Measurements from ENCODE around the gene BMAL1.

DNA sequence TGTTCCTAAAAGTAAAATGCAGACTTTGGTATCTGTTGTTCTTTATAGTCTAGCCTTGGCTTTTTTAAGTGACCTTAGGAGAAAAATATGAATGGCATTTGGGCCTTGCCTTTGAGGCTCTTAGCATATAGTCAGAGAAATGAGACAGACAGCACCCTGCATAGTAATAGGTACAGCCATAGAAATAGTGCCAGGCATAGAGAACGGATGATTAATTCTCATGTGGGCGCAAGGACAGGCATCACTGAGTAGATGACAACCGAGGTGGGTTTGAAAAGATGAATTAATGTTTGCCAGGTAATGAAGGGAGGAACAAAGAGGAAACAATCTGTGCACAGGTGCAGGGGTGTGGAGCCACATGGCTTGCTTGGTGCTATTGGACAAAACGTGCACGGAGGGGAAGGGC is 90.5 kb downstream of the BMAL1 start:
- TF ChIP-seq EP300 (IDR thresholded peaks at IDR 0.05; ENCODE audit: borderline replicate concordance in 1 of 2, low read depth in 2 of 2, low read length in 2 of 2) (no peak), EGR1 (IDR thresholded peaks at IDR 0.05; ENCODE audit: borderline replicate concordance, low read depth, low read length) (no peak), SP2 (IDR thresholded peaks at IDR 0.05; ENCODE audit: low read length) (no peak), FOSL1 (IDR thresholded peaks at IDR 0.05; ENCODE audit: insufficient read depth, low read depth, low read length) (no peak), CEBPB (IDR thresholded peaks at IDR 0.05; ENCODE audit: low read depth, low read length) (no peak), RNF2 (IDR thresholded peaks at IDR 0.05; ENCODE audit: borderline replicate concordance, low read depth, low read length, missing control alignments, poor library complexity, severe bottlenecking) (no peak), RFX5 (IDR thresholded peaks at IDR 0.05; ENCODE audit: borderline replicate concordance, low read depth, low read length) (no peak), SUZ12 (IDR thresholded peaks at IDR 0.05; ENCODE audit: low read length) (no peak), PHF8 (conservative IDR thresholded peaks at IDR 0.05; ENCODE audit: low read depth, low read length) (no peak), POLR2AphosphoS5 (IDR thresholded peaks at IDR 0.05; ENCODE audit: low read depth, low read length) (no peak)
- TF ChIP-seq, protein P1, sequence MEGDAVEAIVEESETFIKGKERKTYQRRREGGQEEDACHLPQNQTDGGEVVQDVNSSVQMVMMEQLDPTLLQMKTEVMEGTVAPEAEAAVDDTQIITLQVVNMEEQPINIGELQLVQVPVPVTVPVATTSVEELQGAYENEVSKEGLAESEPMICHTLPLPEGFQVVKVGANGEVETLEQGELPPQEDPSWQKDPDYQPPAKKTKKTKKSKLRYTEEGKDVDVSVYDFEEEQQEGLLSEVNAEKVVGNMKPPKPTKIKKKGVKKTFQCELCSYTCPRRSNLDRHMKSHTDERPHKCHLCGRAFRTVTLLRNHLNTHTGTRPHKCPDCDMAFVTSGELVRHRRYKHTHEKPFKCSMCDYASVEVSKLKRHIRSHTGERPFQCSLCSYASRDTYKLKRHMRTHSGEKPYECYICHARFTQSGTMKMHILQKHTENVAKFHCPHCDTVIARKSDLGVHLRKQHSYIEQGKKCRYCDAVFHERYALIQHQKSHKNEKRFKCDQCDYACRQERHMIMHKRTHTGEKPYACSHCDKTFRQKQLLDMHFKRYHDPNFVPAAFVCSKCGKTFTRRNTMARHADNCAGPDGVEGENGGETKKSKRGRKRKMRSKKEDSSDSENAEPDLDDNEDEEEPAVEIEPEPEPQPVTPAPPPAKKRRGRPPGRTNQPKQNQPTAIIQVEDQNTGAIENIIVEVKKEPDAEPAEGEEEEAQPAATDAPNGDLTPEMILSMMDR (IDR thresholded peaks at IDR 0.05; ENCODE audit: control extremely low read depth in 1 of 3, insufficient read depth in 1 of 3, low read depth in 1 of 3, low read length in 3 of 3) = no peak

Data from H1 (cell line).